Measurements from ENCODE around the gene PRKAR1A.

Gene PRKAR1A

DNA sequence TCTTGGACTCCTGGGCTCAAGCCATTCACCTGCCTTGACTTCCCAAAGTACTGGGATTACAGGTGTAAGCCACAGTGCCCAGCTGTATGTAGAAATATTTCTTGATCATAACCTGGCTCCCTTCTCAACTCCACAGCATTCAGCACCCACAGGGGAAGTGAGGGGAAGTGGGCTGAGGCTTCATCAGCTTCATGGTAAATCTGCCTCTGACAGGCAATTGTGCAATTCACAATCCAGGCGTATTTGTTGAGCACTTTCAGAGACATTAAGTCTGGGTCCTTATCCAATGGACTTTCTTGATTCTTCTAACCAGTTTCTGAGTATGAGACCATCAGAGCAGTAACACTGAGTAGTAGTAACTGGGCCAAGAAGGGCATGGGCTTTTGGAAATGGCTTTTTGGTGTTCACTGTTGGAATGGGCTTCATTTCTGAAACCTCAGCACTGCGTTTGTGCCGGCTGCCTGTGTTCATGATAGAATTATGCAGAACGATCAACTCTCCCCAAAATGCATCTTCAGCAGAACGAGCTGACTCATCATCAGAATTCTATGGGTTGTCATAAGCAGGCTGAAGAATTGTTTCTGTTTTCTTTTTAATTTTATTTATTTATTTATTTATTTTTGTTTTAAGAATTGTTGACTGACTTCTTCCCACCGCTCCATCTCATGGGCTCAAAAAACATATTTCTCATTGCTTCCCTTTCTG is 60.1 kb downstream of the PRKAR1A start:
- no peak overlapping the region for H3K4me3 ChIP-seq (replicated peaks; ENCODE audit: low read depth, low read length)
- no peaks in the 10 kb centered on the region for H3K27me3 ChIP-seq (replicated peaks; ENCODE audit: control insufficient read depth, insufficient read depth, low read length)
- DNase-seq (ENCODE audit: extremely low read depth, insufficient read length) = no peak
- H3K36me3 ChIP-seq (ENCODE audit: control insufficient read depth, insufficient read depth, low read length) = no peaks in the 10 kb centered on the region
- TF ChIP-seq, protein P1, sequence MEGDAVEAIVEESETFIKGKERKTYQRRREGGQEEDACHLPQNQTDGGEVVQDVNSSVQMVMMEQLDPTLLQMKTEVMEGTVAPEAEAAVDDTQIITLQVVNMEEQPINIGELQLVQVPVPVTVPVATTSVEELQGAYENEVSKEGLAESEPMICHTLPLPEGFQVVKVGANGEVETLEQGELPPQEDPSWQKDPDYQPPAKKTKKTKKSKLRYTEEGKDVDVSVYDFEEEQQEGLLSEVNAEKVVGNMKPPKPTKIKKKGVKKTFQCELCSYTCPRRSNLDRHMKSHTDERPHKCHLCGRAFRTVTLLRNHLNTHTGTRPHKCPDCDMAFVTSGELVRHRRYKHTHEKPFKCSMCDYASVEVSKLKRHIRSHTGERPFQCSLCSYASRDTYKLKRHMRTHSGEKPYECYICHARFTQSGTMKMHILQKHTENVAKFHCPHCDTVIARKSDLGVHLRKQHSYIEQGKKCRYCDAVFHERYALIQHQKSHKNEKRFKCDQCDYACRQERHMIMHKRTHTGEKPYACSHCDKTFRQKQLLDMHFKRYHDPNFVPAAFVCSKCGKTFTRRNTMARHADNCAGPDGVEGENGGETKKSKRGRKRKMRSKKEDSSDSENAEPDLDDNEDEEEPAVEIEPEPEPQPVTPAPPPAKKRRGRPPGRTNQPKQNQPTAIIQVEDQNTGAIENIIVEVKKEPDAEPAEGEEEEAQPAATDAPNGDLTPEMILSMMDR (IDR thresholded peaks at IDR 0.05; ENCODE audit: insufficient read depth, low read length, poor library complexity, severe bottlenecking) = no peak

DNA sequence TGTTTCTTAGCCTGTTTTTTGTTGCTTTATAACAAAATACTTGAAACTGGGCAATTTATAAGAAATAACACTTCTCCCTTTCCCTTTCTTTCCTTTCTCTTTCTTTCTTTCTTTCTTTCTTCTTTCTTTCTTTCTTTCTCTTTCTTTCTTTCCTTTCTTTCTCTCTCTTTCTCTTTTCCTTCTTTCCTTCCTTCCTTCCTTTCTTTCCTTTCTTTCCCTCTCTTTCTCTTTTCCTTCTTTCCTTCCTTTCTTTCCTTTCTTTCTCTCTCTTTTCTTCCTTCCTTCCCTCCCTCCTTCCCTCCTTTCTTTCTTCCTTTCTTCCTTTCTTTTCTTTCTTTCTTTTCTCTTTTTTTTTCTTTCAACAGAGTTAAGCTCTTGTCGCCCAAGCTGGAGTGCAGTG is 61.1 kb downstream of the PRKAR1A start:
- no peak for DNase-seq (ENCODE audit: extremely low read depth, insufficient read length)
- no peak overlapping the region for H3K4me3 ChIP-seq (replicated peaks; ENCODE audit: low read depth, low read length)

DNA sequence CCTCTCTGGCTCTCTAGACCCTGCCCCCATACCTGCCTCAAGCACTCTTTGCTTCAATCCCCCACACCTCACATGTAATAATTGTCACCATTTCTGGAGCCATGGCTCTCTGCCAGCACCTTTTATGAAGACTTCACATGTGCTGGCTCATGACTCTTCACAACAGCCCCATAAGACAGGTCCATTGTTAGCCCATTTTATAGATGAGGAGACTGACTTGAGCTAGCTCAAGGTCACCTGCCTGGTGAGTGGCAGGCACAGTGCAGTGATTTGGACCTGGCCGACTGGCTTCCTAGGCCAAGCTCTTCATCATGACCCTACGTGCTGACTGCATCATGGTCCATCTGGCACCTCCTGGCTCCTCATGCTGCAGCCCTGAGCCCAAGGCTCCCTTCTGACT is 63.9 kb downstream of the PRKAR1A start:
- no peaks in the 10 kb centered on the region for H3K36me3 ChIP-seq (ENCODE audit: control insufficient read depth, insufficient read depth, low read length)
- H3K4me3 ChIP-seq (replicated peaks; ENCODE audit: low read depth, low read length) = no peak overlapping the region
- no peaks in the 10 kb centered on the region for H3K27me3 ChIP-seq (replicated peaks; ENCODE audit: control insufficient read depth, insufficient read depth, low read length)
- no peak for DNase-seq (ENCODE audit: extremely low read depth, insufficient read length)
- TF ChIP-seq, protein P1 (IDR thresholded peaks at IDR 0.05; ENCODE audit: insufficient read depth, low read length, poor library complexity, severe bottlenecking) = no peak

More for the DNA sequence above, 61.1 kb downstream of the PRKAR1A start:
- TF ChIP-seq, protein P1 (IDR thresholded peaks at IDR 0.05; ENCODE audit: insufficient read depth, low read length, poor library complexity, severe bottlenecking) = no peak
- Histone ChIP-seq H3K36me3 (ENCODE audit: control insufficient read depth, insufficient read depth, low read length) (no peaks in the 10 kb centered on the region), H3K27me3 (replicated peaks; ENCODE audit: control insufficient read depth, insufficient read depth, low read length) (no peaks in the 10 kb centered on the region)

DNA sequence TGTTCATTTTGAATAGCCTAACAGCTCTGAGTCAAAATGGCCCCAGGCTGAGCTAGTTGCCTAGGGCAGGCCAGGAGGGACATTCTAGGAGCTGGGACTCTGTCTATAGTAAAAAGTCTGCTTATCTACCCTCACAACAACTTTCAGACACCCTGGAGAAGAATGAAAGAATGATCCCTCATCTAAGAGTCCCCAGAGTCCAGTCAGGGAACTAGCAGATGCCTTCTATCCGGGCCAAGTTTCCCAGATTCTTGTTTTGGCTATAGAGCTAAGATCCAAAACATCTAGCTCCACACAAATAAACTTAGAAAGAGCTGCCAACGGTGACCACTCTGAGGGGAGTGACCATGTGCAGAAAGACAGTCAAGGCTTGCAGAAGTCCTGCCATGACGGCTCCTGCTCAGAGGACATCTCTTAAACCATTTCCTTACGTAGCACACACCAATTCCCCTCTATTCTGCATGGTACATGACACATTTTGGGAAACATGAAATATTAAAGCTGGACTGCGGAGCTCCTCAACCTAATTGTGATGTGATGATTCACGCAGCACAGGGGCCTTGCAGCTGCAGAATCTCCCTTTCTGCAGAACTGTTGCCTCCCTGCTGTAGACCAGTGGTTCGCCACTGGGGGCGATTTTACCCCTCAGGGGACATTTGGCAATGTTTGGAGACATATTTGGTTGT is 64.7 kb downstream of the PRKAR1A start:
- no peak for DNase-seq (ENCODE audit: extremely low read depth, insufficient read length)
- TF ChIP-seq, protein P1 (IDR thresholded peaks at IDR 0.05; ENCODE audit: insufficient read depth, low read length, poor library complexity, severe bottlenecking) = no peak
- H3K4me3 ChIP-seq (replicated peaks; ENCODE audit: low read depth, low read length) = no peak overlapping the region
- no peaks in the 10 kb centered on the region for H3K36me3 ChIP-seq (ENCODE audit: control insufficient read depth, insufficient read depth, low read length)
- H3K27me3 ChIP-seq (replicated peaks; ENCODE audit: control insufficient read depth, insufficient read depth, low read length) = no peaks in the 10 kb centered on the region

DNA sequence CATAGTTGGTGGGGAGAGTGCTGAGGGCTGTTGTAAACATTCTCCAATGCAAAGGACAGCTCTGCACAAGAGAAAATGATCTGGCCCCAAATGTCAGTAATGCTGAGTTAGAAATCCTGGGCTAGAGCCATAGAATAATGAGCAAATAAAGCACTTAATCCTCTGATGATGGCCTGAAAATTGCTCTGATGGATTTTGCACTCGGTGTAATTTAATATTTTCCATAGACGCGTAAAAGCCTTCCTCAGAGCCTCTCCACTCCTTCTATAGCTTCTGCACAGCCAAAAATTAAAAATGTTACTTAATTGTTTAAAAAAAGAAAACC is 65.2 kb downstream of the PRKAR1A start:
- TF ChIP-seq, protein P1 (IDR thresholded peaks at IDR 0.05; ENCODE audit: insufficient read depth, low read length, poor library complexity, severe bottlenecking) = no peak
- Histone ChIP-seq H3K4me3 (replicated peaks; ENCODE audit: low read depth, low read length) (no peak overlapping the region), H3K27me3 (replicated peaks; ENCODE audit: control insufficient read depth, insufficient read depth, low read length) (no peaks in the 10 kb centered on the region), H3K36me3 (ENCODE audit: control insufficient read depth, insufficient read depth, low read length) (no peaks in the 10 kb centered on the region)
- no peak for DNase-seq (ENCODE audit: extremely low read depth, insufficient read length)
